Testis (tissue), 3 donors: ENCODE data around the gene FERMT1. TPM values are rescaled to one million over a fixed set of nuclear protein-coding genes. Genes with fewer than 3 reads are reported as not detected.

Experiments used
- DNase-seq: peaks from one replicate; pipeline ENCODE4 v3.0.0-alpha.2; 2019
- H3K27ac ChIP-seq, 2 donors: fragments of 200-600 bp; sonication (generic); one replicate each; pipeline ENCODE4 v1.5.1; 2019
- H3K27me3 ChIP-seq: fragments of 200-600 bp; sonication (generic); one replicate; pipeline ENCODE4 v1.5.1; 2019
- H3K36me3 ChIP-seq: fragments of 200-600 bp; sonication (generic); one replicate; pipeline ENCODE4 v1.5.1; 2017; ENCODE audit warnings: low read depth; ENCODE audit errors: missing control alignments
- H3K4me1 ChIP-seq: fragments of 200-600 bp; sonication (generic); one replicate; pipeline ENCODE4 v1.5.1; 2019
- H3K4me3 ChIP-seq, 2 donors: fragments of 200-600 bp; sonication (generic); one replicate each; pipeline ENCODE4 v1.5.1; 2017 to 2019
- H3K9me3 ChIP-seq: fragments of 200-600 bp; sonication (generic); one replicate; pipeline ENCODE4 v1.5.1; 2017
- CTCF ChIP-seq, 3 experiments: fragments of 450-650 bp in 2 of 3; fragments of 200-600 bp in 1 of 3; sonication (generic) in 1 of 3; IDR thresholded peaks; one replicate each; pipeline ENCODE4 v1.5.1; 2016 to 2019; ENCODE audit warnings: antibody characterized with exemption in 3 of 3, mild to moderate bottlenecking in 2 of 3, moderate library complexity in 1 of 3
- POLR2A ChIP-seq: fragments of 450-650 bp; IDR thresholded peaks from one replicate; pipeline ENCODE4 v1.6.1; 2017; ENCODE audit warnings: antibody characterized with exemption, mild to moderate bottlenecking, moderate library complexity
- WGBS, 2 donors: methylation state at CpG; one replicate each; pipeline ENCODE4 v1.1.5; 2018; 5-methylcytosine and 5-hydroxymethylcytosine counted together
- intact Hi-C: fragments of 100-400 bp; cut with DNase I; formaldehyde crosslinking; loops from one replicate; pipeline ENCODE4 v1.15.1; 2023; ENCODE audit warnings: low total_unique reads
- polyA plus RNA-seq: library from polyadenylated mRNA; stranded (reverse); fragments of 350-450 nt; fragmentation: Illumina TruSeq; extraction: RNeasy Lipid Tissue Mini Kit (QIAGEN cat#74804); gene quantifications from one replicate; pipeline ENCODE4 v1.2.3, GENCODE V29; 2014; ENCODE audit warnings: low read depth, low replicate concordance; ENCODE audit not compliant: insufficient read depth
- total RNA-seq, 2 donors: library from RNA; depleted of rRNA; stranded (reverse); fragments of >200 nt; gene quantifications; one replicate each; pipeline ENCODE4 v1.2.3, GENCODE V29; 2016

FERMT1 gene
- total and polyA plus RNA-seq, 3 donors from 2014 or later = 1.8 to 5.7 (median 2.5) TPM

GRCh38 chr20:6070829-6071695 is 51.8 kb downstream of the FERMT1 start:
- H3K27me3 ChIP-seq = no peaks in the 10 kb centered on the region
- no peak overlapping the region for H3K27ac ChIP-seq
- TF ChIP-seq CTCF (IDR thresholded peaks at IDR 0.05) = no peak
- TF ChIP-seq POLR2A = no peak
- intact Hi-C loops = no loop called here
- WGBS, 2 donors = 75 to 92% methylated on average over 5 to 6 of the region's 6 CpGs
- no peaks in the 10 kb centered on the region for H3K9me3 ChIP-seq
- H3K4me3 ChIP-seq = no peak overlapping the region
- H3K4me1 ChIP-seq = no peaks in the 10 kb centered on the region
- DNase-seq = no peak
- H3K36me3 ChIP-seq = no peaks in the 10 kb centered on the region

- 83 to 89% methylated on average over 2 of the region's 2 CpGs for WGBS, 2 donors
- TF ChIP-seq POLR2A (no peak), CTCF (IDR thresholded peaks at IDR 0.05) (no peak)
- Histone ChIP-seq H3K9me3 (no peaks in the 10 kb centered on the region), H3K27me3 (no peaks in the 10 kb centered on the region), H3K4me3 (no peak overlapping the region), H3K36me3 (no peaks in the 10 kb centered on the region), H3K27ac (no peak overlapping the region), H3K4me1 (no peaks in the 10 kb centered on the region)
- no peak for DNase-seq
- intact Hi-C loops = no loop called here
Observed at GRCh38 chr20:6069669-6070068, 53.2 kb downstream of the FERMT1 start.

GRCh38 chr20:6067763-6068318 is 55.0 kb downstream of the FERMT1 start:
- no peak for DNase-seq
- H3K9me3 ChIP-seq = no peaks in the 10 kb centered on the region
- H3K4me3 ChIP-seq = no peak overlapping the region
- no peak overlapping the region for H3K27ac ChIP-seq
- H3K4me1 ChIP-seq = no peaks in the 10 kb centered on the region
- intact Hi-C loops = no loop called here
- 86 to 88% methylated on average over 4 of the region's 4 CpGs for WGBS, 2 donors
- no peaks in the 10 kb centered on the region for H3K27me3 ChIP-seq
- TF ChIP-seq POLR2A = no peak
- TF ChIP-seq CTCF (IDR thresholded peaks at IDR 0.05) = no peak
- no peaks in the 10 kb centered on the region for H3K36me3 ChIP-seq

GRCh38 chr20:6066582-6066981 is 56.2 kb downstream of the FERMT1 start:
- H3K27me3 ChIP-seq = no peaks in the 10 kb centered on the region
- no peaks in the 10 kb centered on the region for H3K36me3 ChIP-seq
- TF ChIP-seq CTCF (IDR thresholded peaks at IDR 0.05) = no peak
- no peak for TF ChIP-seq POLR2A
- no peak for DNase-seq
- no peaks in the 10 kb centered on the region for H3K9me3 ChIP-seq
- WGBS, 2 donors = 78 to 83% methylated on average over 3 of the region's 3 CpGs
- H3K27ac ChIP-seq = no peak overlapping the region
- no peaks in the 10 kb centered on the region for H3K4me1 ChIP-seq
- intact Hi-C loops = no loop called here
- H3K4me3 ChIP-seq = no peak overlapping the region
